Stimulated activated CD4-positive, alpha-beta T cell treated with anti-CD3 and anti-CD28 coated beads, Interleukin-15, amount 100 ng/mL, for 1 hour (primary cell): ENCODE measurements around the gene GRIA1.
"Not testable (repeated sequence)": the region's sequence is repeated elsewhere in the genome, so short reads cannot be mapped to it uniquely, and the experiment has no call there.

ENCODE experiments used
- DNase-seq, 2 donors: peaks; one replicate each; pipeline ENCODE4 v3.0.0-alpha.2; 2020; ENCODE audit warnings: low read depth in 1 of 2, low spot score in 1 of 2

GRIA1 gene

GRCh38 chr5:153823036-153823435 is 332.6 kb downstream of the GRIA1 start:
- no peak for DNase-seq

DNA sequence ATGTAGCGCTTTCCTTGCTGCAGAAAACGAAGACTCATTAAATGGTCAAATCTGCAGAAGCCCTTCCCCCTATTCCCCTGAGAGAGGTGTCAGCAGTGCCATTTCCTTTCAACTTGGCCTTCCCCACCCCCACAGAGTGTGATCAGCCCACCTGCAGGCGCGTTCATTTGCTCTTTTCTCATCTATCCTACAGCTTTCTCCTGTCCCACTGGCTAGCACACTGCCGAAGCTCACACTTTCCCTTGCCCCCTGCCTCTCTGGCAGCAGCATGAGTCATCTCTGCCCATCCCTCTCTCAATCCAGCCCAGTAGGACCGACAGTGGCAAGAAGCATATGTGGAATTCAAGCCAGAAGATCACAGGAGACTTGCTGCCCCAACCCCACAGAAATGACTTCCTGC is 334.4 kb downstream of the GRIA1 start:
- DNase-seq: no peak

- no peak for DNase-seq
These were observed 336.9 kb downstream of the GRIA1 start for GRCh38 chr5:153827397-153827796.

GRCh38 chr5:153829510-153830065 is 339.1 kb downstream of the GRIA1 start:
- DNase-seq: no peak

DNA sequence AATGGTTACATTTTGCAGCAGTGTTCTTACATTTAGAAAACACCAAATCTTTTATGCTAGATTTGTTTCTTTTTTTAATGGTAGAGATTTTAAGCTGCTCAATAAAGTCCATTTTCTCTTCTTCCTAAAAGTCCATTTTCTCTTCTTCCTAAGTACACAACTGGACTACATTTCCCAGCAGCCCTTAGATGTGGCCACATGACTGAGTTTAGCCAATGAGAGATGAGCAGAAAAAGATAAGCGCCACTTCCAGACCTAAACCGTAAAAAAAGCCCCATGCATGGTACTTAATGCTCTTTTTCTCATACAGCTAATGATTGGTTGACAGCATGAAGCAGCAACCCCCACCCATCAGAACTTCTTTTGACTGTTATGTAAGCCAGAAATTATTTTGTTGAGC is 341.5 kb downstream of the GRIA1 start:
- DNase-seq: no peak

- no peak for DNase-seq
These were observed 345.5 kb downstream of the GRIA1 start for GRCh38 chr5:153835891-153836515.

DNA sequence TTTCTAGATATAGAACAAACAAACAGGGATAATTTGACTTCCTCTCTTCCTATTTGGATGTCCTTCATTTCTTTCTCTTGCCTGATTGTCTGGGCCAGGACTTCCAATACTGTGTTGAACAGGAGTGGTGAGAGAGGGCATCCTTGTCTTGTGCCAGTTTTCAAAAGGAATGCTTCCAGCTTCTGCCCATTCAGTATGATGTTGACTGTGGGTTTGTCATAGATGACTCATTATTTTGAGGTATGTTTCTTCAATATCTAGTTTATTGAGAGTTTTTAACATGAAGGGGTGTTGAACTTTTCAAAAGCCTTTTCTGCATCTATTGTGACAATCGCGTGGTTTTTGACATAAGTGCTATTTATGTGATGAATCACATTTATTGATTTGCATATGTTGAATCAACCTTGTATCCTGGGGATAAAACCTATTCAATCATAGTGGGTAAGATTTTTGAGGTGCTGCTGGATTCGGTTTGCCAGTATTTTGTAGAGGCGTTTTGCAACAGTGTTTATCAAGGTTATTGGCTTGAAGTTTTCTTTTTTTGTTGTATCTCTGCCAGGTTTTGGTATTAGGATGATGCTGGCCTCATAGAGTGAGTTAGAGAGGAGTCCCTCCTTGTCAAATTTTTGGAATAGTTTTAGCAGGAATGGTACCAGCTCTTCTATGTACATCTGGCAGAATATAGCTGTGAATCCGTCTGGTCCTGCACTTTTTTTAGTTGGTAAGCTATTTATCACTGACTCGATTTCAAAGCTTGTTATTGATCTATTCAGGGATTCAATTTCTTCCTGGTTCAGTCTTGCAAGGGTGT is 359.0 kb downstream of the GRIA1 start:
- DNase-seq: not testable (repeated sequence)

GRCh38 chr5:153860195-153860886 is 369.9 kb downstream of the GRIA1 start:
- no peak for DNase-seq

DNA sequence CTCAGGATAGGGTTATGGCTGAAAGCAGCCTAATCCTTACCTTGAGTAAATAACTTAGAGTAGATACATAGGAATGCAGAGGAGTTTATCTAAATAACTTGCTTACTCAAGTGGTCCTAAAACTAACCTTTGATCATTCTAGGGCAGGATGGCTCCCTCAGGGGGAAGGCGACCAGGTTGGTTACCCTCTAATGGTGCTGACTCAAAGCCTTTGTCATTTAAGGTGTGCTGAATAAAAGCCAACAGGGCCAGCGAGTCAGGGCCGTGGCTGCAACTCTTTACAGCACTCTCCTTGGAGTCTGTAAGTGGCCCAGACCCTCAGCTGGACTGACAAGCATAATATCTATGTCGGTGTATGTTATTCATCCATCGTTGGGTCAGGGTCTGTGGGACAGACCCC is 372.4 kb downstream of the GRIA1 start:
- not testable (repeated sequence) for DNase-seq
